Daoy (cell line): Measurements from ENCODE around the gene ESF1. TPM values are rescaled to one million over a fixed set of nuclear protein-coding genes. Genes with fewer than 3 reads are reported as not detected.

Experiments used
- DNase-seq: peaks from one replicate; pipeline ENCODE4 v3.0.0-alpha.2; 2015; ENCODE audit warnings: low read depth
- total RNA-seq: library from RNA; depleted of rRNA; stranded (reverse); fragments of >200 nt; shearing (Covaris generic); gene quantifications from 2 replicates; pipeline ENCODE4 v1.2.3, GENCODE V29; 2014; rRNA removed

ESF1 gene
- total RNA-seq, 1 experiment from 2014 or later = 16.6 TPM

GRCh38 chr20:13678944-13679343 is 105.8 kb downstream of the ESF1 start:
- DNase-seq = no peak

GRCh38 chr20:13677241-13677640 is 107.5 kb downstream of the ESF1 start:
- DNase-seq = no peak

GRCh38 chr20:13676682-13677081 is 108.0 kb downstream of the ESF1 start:
- DNase-seq = no peak

- DNase-seq = no peak
Measured at GRCh38 chr20:13672690-13673089, 112.0 kb downstream of the ESF1 start.

GRCh38 chr20:13671916-13672378 is 112.8 kb downstream of the ESF1 start:
- DNase-seq = no peak

GRCh38 chr20:13671512-13671911 is 113.2 kb downstream of the ESF1 start:
- no peak for DNase-seq

GRCh38 chr20:13670160-13670559 is 114.6 kb downstream of the ESF1 start:
- DNase-seq = no peak

- DNase-seq = no peak
Measured at GRCh38 chr20:13665709-13666395, 118.9 kb downstream of the ESF1 start.

Other genes starting within 250 kb of the ESF1 start
- 8.1 and 9.6 TPM in 2 replicates for gene TASP1, start 146.0 kb downstream of the ESF1 start, total RNA-seq
- 27.4 and 49.6 TPM in 2 replicates for gene NDUFAF5, start 109 bp upstream of the ESF1 start, total RNA-seq
- gene SEL1L2, start 205.7 kb upstream of the ESF1 start, total RNA-seq = not detected in 2 replicates
- 0.51 and 0.86 TPM in 2 replicates for gene MACROD2, start 210.6 kb upstream of the ESF1 start, total RNA-seq